ENCODE results near the gene NEK10.

NEK10 gene

DNA sequence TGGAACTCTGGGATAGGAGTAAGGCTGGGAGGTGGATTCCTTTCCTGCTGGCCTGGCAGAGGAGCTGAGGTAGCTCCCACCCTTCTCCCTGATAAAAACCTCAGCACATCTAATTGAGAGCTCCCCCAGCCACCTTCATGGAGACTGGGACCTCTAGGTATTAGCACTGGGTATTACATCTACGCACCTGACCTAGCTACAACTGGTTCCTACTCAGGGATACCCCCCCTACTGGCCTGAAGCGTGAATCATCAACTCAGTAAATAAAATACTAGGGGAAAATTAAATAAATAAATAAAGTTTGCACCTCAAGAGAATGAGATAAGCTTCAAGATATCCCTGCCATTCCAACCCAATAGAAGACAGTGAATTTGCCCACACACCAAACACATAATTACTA is 140.4 kb downstream of the NEK10 start:
- DNase-seq (ENCODE audit: low spot score): no peak

DNA sequence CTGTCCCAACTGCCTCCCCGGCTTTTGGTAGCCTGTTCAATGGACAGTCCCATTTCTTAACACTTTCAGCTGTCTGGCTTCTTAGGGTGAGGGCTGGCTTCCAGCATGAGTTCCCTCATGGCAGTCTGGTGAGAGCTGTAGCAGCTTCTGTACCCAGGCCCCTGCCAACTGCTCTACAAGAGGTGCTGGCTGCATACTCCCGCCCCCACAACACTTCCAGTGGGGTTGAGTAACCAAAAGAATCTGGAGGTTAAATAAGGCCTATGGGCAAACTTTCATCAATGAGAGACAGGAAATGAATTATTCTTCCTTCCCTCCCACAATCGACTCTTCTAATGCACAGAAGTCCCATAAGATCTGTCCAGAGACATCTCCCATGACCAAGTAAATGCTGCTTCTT is 145.0 kb downstream of the NEK10 start:
- no peak for DNase-seq (ENCODE audit: low spot score)

DNA sequence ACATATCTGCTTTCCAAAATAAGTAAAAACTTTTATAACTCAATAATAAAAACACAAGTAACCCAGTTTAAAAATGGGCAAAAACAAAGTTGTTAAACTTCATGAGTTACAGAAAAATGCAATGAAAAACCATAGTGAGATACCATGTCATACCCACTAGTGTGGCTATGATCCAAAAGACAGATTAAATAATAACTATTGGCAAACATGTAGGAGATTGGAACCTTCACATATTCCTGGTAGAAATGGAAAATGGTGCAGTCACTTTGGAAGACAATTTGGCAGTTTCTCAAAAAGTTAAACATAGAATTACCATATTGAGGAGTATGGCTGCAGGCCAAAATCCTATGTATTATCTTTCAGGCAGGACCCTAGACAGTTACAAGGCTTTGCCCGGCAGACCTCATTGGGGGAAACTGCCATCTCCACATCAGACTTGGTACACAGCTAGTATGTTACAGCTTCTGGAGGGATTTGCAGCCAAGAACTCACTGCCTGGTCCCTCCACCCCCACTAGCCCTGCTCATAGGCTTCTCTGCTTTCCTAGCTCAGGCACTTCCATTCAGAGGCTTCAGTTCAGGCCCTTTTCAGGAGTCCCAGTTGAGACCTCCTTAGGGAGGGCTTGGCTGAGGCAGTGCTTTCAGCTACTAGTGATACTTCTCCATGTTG is 147.8 kb downstream of the NEK10 start:
- no peak for DNase-seq (ENCODE audit: low spot score)

DNA sequence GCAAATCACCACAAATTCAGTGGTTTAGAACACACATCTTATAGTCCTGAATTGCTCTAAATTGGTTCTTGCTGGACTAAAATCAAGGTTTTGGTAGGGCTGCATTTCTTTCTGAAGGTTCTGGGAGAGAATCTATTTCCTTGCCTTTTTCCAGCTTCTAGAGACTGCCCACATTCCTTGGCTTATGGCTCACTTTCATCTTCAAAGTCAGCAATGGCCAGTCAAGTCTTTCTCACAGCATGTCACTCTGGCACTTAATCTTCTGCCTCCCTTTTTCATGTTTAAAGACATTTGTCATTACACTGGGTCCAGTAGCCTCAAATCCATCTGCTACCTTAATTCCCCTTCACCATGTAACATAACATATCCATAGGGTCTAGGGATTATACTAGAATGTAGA is 149.0 kb downstream of the NEK10 start:
- DNase-seq (ENCODE audit: low spot score): no peak

DNA sequence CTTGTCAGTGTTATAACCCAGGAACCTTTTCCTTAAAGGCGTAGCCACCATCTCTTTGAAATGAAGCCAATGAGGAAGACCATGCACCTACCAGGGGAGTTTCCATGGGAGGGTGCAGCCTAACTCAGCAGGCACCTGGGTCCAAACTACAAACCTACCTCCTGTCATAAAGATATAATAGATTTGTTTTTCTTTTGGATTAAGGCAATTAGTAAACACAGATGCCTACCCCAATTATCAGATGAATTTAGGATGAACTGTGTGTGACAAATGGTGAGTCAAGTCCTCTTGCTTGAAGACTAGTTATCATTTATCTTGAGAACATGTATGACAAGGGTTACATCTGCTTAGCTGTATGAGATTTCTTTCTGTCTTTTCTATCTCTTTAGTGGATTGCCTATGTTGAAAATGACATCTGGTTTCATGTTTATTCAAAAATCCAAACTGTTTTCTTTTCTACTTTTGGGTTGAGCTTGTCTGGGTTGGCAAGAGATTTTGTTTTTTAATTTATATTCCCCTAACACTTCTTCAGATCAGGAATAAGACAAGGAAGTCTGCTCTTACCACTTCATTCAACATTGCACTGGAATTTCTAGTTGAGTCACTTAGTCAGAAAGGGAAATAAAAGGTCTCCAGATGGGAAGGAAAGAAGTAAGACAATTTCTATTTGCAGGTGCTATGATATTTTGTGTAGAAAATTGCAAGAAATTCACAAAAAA is 149.9 kb downstream of the NEK10 start:
- no peak for DNase-seq (ENCODE audit: low spot score)

DNA sequence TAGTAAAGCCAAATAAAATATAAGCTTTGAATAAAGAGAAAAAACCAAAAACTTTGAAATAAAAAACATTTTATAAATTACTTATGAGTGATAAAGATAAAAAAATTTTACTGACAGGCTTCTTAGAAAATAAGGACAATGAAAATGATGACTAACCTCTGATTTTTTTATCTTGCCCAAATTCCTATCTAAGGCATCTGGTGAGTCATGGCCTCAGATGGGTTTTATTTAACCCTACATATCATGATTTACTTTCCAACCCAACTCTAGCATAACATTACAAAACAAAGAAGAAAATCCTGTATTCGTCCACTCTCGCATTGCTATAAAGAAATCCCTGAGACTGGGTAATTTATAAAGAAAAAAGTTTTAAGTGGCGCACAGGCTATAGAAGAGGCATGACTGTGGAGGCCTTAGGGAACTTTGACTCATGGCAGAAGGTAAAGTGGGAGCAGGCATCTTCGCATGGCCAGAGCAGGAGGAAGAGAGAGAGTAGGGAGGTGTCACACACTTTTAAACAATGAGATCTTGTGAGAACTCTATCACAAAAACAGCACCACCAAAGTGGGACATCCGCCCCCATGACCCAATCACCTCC is 152.1 kb downstream of the NEK10 start:
- no peak for DNase-seq (ENCODE audit: low spot score)

DNA sequence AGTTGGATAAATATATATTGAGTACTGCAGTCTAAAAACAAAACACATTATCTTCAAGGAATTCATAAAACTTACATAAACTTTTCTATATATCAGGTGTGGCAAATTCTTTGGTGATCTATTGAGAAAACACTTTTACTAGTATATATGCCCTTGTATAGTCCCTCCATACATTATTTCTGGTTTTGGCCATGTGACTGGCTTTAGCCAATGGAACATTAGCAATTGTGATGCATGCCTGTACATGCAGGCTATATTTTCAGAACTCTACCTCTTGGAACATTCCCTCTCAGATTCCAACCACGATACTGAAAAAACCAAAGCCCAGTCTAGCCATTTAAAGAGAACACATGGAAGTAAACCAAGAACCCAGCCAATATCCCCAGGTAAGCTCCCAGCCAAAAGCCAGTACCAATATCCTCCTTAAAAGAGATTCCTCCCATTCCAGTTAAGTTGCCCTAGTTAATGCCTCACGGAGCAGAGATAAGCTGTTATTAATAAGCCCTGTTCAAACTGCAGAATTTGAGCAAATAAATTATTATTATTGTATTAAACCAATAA is 152.8 kb downstream of the NEK10 start:
- DNase-seq (ENCODE audit: low spot score): no peak

DNA sequence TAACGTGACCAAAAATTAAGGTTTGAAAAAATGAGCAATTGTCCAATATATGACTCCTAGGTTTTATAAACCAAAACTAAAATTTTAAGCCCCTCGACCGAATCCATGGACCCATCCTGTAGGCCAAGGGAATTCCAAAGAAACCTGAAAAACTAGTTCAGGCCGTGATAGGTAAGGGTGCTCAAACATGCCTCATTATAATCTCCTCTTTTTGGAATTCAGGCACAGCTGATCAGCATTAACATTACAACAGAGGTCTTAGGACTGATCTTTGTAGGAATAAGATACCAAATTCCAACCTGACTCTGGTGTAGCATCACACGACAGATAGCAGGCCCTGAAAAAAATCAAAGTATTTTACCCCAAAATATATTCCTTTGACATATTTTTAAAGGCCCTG is 155.7 kb downstream of the NEK10 start:
- no peak for DNase-seq (ENCODE audit: low spot score)

DNA sequence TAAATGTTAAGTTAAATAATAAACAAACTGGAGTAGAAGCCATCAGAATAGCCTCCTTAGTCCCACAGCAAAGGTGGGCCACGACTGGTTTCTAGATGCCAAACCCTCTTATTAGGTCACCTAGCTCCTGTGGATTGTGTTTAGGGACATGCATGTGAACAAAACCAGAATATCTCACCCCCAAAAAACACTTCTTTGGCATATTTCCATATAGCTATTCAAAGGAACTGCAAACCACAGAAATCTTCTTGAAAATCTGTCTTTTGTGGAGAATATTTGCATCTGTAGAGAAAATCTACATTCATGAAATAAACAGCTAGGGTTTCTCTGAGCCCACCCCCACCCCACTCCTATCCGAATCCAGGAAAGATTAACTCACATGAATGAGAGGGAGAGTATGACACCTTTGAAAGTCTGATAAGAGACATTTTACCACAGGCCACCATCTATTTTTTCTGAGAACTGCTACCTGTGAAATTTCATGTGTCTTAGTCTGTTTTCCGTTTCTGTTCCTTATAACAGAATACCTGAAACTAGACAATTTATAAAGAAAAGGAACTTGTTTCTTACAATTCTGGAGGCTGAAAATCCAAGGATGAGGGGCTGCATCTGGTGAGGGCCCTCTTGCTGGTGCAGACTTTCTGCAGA is 159.4 kb downstream of the NEK10 start:
- no peak for DNase-seq (ENCODE audit: low spot score)

DNA sequence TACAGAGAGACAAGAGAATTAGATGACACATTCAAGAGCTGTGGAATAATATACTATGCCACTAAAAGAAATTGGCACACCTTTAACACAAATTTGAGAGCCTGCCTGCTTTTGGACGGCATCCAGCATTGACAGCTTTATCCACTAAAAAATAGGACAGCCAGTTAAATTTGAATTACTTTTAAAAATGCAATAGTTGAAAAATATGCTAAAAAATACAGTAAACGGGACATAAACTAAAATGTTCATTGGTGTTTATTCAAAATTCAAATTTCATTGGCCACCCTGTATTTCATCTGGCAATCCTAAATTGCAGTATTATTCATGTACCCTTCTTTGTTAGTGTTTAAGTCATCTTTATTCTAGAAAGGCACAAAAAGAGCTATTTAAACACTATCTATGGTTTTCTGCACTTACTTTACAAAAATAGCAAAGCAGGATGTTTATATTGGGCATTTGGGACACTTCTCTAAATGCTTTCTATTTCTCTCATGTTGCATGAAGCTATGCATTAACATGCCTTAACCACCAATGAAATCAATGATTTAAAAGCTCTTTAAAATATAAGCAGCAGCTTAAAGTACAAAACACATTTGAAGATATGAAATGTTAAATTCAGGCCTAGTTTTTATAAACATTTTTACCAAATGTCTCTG is 160.1 kb downstream of the NEK10 start:
- no peak for DNase-seq (ENCODE audit: low spot score)

DNA sequence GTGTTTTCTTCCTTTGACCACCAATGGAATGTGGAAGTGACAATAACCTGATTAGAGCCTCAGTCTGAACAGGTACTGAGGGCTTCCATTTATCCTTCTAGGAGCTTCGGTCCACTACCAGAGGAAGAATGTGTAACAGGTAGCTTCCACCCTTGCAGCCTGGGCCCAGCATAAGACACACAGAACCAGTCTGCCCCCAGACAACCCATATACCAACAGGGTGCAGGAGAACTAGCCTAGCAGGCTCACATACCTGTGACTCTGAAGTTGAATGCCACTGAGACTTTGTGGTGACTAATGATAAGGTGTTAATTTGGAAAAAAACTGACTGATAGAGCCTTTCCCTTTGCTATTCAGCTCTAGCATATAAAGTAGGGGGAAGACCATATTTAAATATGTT is 166.2 kb downstream of the NEK10 start:
- DNase-seq (ENCODE audit: low spot score): no peak

DNA sequence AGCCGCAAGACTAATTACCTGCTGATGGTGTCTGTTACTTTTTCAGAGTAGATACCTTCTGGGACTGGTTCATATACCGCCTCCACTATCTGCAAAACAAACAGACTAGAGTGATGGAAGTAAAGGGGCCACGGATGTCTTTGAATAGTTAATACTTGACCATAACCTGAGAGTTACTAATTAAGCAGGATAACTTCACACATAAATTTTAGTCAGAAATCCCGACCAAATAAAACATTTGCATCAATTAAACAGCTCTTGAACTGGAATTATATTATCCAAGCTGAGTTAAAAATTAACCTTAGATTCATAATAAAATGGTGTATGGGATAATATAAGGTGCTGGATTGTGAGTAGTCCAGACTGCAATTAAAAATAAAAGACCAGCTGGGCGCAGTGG is 167.7 kb downstream of the NEK10 start:
- no peak for DNase-seq (ENCODE audit: low spot score)

DNA sequence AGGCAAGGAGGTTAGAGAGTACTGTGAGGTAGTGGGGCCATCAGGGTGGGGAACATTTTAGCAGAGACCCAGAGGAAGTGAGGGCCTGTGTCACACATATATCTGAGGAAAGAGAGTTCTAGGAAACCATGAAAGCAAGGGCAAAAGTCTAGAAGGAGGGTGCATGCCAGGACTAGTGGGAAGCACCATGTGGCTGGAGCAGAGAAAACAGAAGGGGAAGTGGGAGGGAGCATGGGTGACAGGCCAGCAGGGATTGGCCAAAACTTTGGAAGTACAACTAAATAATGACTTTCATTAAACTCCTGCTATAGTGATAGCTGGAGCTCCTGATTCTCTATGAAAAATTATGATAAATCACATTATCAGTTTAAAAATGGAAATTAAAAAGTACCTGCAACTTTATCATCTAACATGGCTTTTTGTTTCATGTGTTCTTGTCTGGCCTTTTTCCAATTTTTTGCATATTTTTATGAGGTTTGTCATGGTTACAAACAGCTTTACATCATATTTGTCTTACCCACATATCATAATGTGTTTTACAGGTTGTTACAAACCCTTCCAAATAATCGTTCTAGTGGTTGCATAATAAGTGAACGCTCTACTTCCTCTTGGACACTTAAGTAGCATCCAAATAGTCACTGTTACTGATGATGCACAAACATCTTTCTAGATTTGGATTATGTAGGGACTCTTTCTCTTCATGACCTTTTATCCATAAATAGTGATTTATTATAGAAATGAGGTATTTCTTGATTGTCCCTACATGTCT is 168.3 kb downstream of the NEK10 start:
- no peak for DNase-seq (ENCODE audit: low spot score)

DNA sequence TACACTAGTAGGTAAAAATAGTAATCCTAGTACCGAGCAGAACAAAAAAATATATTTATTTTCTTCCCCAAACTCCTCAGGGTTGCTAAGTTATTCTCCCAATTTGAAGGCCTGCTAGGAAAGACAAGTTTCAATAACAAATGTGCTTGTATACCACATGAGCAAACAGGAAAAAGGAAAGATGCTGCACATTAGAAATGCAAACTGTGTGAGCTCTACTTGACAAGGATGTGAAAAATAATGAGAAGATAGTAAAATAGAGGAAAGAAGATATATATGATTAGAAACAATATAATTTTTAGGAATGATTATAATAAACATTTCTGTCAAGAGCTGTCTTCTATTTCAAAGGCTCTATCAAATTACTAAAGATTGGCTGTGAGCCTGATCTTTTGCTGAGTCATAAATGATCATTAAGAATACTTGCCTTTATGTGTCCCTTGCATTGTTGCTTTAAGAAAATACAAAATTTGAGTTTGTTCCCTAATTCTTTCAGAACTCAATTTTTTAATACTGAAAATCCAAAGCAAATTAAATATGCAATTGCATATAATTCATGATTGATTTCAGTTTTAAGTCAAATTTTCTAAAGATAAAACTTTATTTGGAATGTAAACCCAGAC is 174.2 kb downstream of the NEK10 start:
- DNase-seq (ENCODE audit: low spot score): no peak

DNA sequence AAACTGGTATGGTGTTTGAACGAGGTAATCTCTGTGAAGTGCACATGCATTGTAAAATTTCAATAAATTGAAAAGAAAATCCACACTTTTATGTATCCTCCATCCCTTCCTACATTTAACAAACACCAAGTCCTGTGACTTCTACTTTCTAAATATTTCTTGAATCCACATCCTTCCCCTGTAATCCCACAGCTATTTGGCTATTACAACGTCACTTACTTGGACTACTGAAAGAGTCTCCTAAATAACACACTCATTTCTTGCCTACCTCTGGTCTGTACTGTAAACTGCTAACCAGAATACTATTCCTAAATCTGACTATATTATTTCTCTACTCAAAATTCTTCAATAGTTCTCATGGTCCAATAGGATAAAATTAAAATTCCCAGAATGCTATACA is 176.1 kb downstream of the NEK10 start:
- no peak for DNase-seq (ENCODE audit: low spot score)

DNA sequence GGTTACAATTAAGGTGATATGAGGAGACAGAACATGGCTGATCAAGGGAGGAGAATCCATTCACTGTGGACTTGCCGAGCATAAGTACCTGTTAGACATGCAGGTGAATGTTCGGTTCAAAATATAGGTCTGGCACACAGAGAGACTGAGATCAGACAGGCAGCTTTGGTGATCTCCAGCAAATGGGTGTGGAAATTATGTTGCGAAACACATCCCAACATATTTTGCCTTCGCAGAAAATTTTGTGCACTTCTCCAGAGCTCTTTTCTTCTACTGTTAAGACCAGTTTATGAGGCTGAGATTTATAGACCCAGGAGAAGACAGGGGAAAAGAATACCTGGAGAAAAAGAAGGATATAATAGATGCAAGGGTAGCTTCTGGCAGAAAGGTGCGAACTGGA is 183.2 kb downstream of the NEK10 start:
- DNase-seq (ENCODE audit: low spot score): no peak

DNA sequence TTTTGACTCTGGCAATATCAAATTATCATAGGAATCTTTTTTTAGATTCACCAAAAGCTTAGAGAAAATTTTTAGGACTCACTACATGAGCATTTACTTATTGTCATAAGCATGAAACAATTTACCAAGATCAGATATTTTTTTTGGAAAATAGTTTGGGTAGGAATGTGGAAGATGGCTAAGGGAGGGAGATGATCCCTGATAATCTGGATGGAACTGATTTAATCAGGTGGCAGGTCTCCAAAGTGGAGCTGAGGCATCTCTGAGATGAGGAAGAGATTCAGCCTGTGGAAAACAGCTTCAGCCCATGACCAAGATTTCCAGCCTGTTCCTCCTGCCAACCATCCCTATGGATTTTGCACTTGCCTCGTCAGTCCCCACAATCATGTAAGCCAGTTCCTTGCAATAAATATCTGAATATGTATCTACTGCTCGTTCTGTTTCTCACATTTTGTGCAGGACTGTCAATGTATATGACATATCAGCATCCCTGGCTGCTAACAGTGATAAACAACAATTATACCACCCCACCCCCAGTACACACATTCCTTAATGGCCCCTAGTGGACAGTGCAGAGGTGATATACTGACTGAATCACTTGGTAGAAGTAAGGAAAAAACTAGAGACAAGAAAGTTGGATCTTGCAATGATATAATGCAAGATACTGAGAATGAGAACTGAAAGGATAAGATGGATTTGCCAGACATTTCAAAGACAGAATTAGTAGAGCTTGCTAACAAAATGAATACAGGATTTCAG is 183.8 kb downstream of the NEK10 start:
- no peak for DNase-seq (ENCODE audit: low spot score)

DNA sequence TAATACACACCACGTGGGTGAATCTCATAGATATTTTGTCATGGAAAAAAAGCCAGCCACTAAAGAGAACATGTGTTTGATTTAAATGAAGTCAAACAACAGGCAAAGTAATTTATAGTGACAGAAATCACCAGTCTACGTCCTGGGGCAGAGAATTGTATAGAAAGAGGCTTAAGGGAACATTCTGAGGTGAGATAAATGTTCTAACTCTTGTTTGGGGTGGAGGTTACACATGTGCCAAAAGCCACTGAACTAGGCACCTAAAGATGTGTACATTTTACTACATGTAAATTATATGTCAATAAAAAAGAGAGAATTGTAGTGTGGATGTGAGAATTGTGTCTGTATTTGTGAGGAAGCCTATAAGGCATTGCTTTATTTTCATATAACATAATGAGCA is 184.9 kb downstream of the NEK10 start:
- DNase-seq (ENCODE audit: low spot score): no peak

DNA sequence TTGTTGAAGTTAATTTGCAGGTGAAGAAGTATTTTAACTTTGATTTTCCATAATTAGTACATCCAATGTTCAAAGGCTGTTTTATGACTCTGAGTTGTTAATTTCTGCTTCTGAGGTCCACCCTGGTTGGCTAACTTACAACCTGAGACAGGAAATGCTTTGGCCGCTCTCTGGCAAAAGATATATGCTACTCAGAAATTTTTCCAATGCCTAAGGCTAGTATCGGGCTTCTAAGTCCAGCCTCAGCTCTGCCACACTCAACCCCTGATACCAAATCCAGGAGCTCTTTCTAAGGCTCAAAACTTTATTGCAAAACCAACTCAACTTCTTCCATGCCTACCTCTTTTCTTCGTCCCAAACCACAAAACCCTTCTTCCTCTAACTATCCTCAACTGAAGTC is 192.9 kb downstream of the NEK10 start:
- no peak for DNase-seq (ENCODE audit: low spot score)

DNA sequence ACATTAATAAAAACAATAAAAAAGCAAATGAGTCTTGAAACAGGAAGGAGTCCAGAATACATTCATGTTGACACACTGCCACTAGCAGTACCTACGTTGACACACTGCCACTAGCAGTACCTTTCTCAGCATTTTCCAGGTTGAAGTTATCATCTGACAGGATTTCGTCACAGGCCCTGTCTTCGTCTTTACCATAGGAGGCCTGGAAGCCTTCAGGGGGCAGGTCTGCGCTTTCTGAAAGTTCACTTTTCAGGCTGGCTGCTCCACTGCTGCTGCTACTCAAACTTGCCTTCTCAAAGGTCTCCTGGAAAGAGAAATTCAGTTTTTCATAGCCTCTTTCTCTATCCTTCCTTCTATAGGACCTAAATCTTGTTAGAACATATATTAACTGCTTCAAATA is 194.7 kb downstream of the NEK10 start:
- no peak for DNase-seq (ENCODE audit: low spot score)
